Endothelial cell of umbilical vein (primary cell): ENCODE results near the gene TSC22D1. TPM values are rescaled to one million over a fixed set of nuclear protein-coding genes. Genes with fewer than 3 reads are reported as not detected.

Experiments
- BruUV-seq: library from RNA; stranded (reverse); fragments of 400-500 nt; replicated peaks from 2 replicates; lab custom pipeline; 2021; lab: Mats Ljungman, UMichigan
- CTCF ChIA-PET: fragments of 300-600, 350-600 bp; sonication (Branson Sonifier 250); formaldehyde crosslinking; loops from one replicate; lab custom pipeline; 2021; ENCODE audit warnings: antibody characterized with exemption, inconsistent platforms; lab: Charles Lee
- POLR2A ChIA-PET: fragments of 300-600, 350-600 bp; sonication (Branson Sonifier 250); formaldehyde crosslinking; loops from one replicate; lab custom pipeline; 2021; ENCODE audit warnings: antibody characterized with exemption, inconsistent platforms; lab: Charles Lee
- DNase-seq: peaks from one replicate; pipeline ENCODE4 v3.0.0-alpha.2; 2011; ENCODE audit warnings: low read depth, low spot score
- FAIRE-seq: peaks from 2 replicates; lab custom pipeline; 2011; peaks lifted over from hg19 to GRCh38; lab: Jason Lieb, UNC
- H2AFZ ChIP-seq: 2 replicates; pipeline ENCODE4 v1.6.0; 2012; ENCODE audit warnings: low read depth, low read length, control low read depth, inconsistent platforms
- H3K27ac ChIP-seq: 2 replicates; pipeline ENCODE4 v1.5.1; 2011; ENCODE audit warnings: low read depth, mild to moderate bottlenecking, control low read depth, low read length, moderate library complexity; ENCODE audit not compliant: insufficient read depth
- H3K27me3 ChIP-seq, 2 experiments: 2 replicates each; pipeline versions ENCODE4 v1.6.0 to v1.6.1; 2011; ENCODE audit warnings: low read length in 2 of 2, mixed read lengths in 1 of 2; ENCODE audit not compliant: control insufficient read depth in 2 of 2, insufficient read depth in 2 of 2
- H3K36me3 ChIP-seq, 2 experiments: 2 replicates in 1 of 2; 3 replicates in 1 of 2; pipeline ENCODE4 v1.5.1; 2011; ENCODE audit warnings: low read length in 2 of 2, mild to moderate bottlenecking in 1 of 2, moderate library complexity in 1 of 2; ENCODE audit not compliant: control insufficient read depth in 2 of 2, insufficient read depth in 2 of 2; ENCODE audit errors: extremely low read depth in 1 of 2
- H3K4me1 ChIP-seq: 3 replicates; pipeline ENCODE4 v1.5.1; 2011; ENCODE audit warnings: mild to moderate bottlenecking, low read length; ENCODE audit not compliant: control insufficient read depth, insufficient read depth; ENCODE audit errors: extremely low read depth
- H3K4me2 ChIP-seq: 2 replicates; pipeline ENCODE4 v1.6.1; 2011; ENCODE audit warnings: low read length, control low read depth, mixed read lengths; ENCODE audit not compliant: insufficient read depth
- H3K4me3 ChIP-seq, 3 experiments: fragments of 200-600 bp in 1 of 3; sonication (generic), shearing (Covaris generic) in 1 of 3; replicated peaks in 1 of 3; 2 replicates each; pipeline ENCODE4 v1.5.1; 2011 to 2016; ENCODE audit warnings: control low read depth in 3 of 3, low read length in 3 of 3, mild to moderate bottlenecking in 2 of 3, inconsistent platforms in 1 of 3, low read depth in 1 of 3, moderate library complexity in 1 of 3; ENCODE audit not compliant: insufficient read depth in 1 of 3
- H3K79me2 ChIP-seq: 2 replicates; pipeline ENCODE4 v1.6.0; 2012; ENCODE audit warnings: low read length, inconsistent platforms; ENCODE audit not compliant: control insufficient read depth, insufficient read depth
- H3K9ac ChIP-seq: replicated peaks from 2 replicates; pipeline ENCODE3; 2011; ENCODE audit warnings: low read length, control low read depth; ENCODE audit not compliant: insufficient read depth; ENCODE audit errors: extremely low read depth
- H3K9me1 ChIP-seq: replicated peaks from 3 replicates; pipeline ENCODE4 v1.6.0; 2011; ENCODE audit warnings: mild to moderate bottlenecking, low read length; ENCODE audit not compliant: control insufficient read depth, insufficient read depth; ENCODE audit errors: extremely low read depth
- H3K9me3 ChIP-seq: replicated peaks from 2 replicates; pipeline ENCODE4 v1.5.1; 2012; ENCODE audit warnings: low read length, inconsistent platforms; ENCODE audit not compliant: control insufficient read depth, insufficient read depth
- H4K20me1 ChIP-seq: replicated peaks from 2 replicates; pipeline ENCODE3; 2011; ENCODE audit warnings: mild to moderate bottlenecking, low read length; ENCODE audit not compliant: control insufficient read depth, insufficient read depth; ENCODE audit errors: extremely low read depth
- CTCF ChIP-seq, 2 donors: IDR thresholded peaks; 1 replicate in 1 of 2; 2 replicates in 1 of 2; pipeline ENCODE4 v1.5.1; 2011; ENCODE audit warnings: low read length in 2 of 2, mild to moderate bottlenecking in 2 of 2, moderate library complexity in 2 of 2, control low read depth in 1 of 2, inconsistent platforms in 1 of 2, low read depth in 1 of 2; ENCODE audit not compliant: insufficient read depth in 1 of 2; ENCODE audit errors: extremely low read depth in 1 of 2
- EZH2 ChIP-seq: IDR thresholded peaks from 2 replicates; pipeline ENCODE4 v1.6.1; 2012; ENCODE audit warnings: borderline replicate concordance, low read depth, mild to moderate bottlenecking, moderate library complexity, low read length, inconsistent platforms; ENCODE audit not compliant: severe bottlenecking
- FOS ChIP-seq: IDR thresholded peaks from 2 replicates; pipeline ENCODE4 v1.6.1; 2011; ENCODE audit warnings: mild to moderate bottlenecking, low read length, moderate library complexity, borderline replicate concordance; ENCODE audit not compliant: insufficient read depth
- GATA2 ChIP-seq: IDR thresholded peaks from 2 replicates; pipeline ENCODE4 v1.7.0; 2011; ENCODE audit warnings: low read depth, mild to moderate bottlenecking, moderate library complexity, mixed read lengths, low read length; ENCODE audit not compliant: insufficient read length, insufficient read depth
- JUN ChIP-seq: IDR thresholded peaks from 2 replicates; pipeline ENCODE4 v1.6.1; 2011; ENCODE audit warnings: borderline replicate concordance, low read depth; ENCODE audit not compliant: insufficient read length, insufficient read depth
- MAX ChIP-seq: IDR thresholded peaks from 2 replicates; pipeline ENCODE4 v1.6.1; 2011; ENCODE audit not compliant: insufficient read depth, insufficient read length
- MYC ChIP-seq: IDR thresholded peaks from one replicate; pipeline ENCODE4 v1.6.1; 2011; ENCODE audit warnings: mild to moderate bottlenecking, low read depth, low read length
- POLR2A ChIP-seq: IDR thresholded peaks from 2 replicates; pipeline ENCODE4 v1.6.1; 2012; ENCODE audit warnings: low read depth, mild to moderate bottlenecking, control low read depth, low read length
- POLR2AphosphoS5 ChIP-seq: IDR thresholded peaks from 2 replicates; pipeline ENCODE4 v1.6.1; 2012; ENCODE audit warnings: low read depth, mild to moderate bottlenecking, control low read depth, low read length, moderate library complexity; ENCODE audit not compliant: insufficient read depth
- dilution Hi-C: fragments of 300-500 bp; cut with MboI; formaldehyde crosslinking; loops from one replicate; pipeline ENCODE4 v1.15.0; 2019; ENCODE audit warnings: low sequenced_read_pairs; ENCODE audit not compliant: extremely low pct_ligation_motif_present
- intact Hi-C: fragments of 100-400 bp; cut with micrococcal nuclease; formaldehyde crosslinking; loops from one replicate; pipeline ENCODE4 v1.10.0; 2022
- polyA plus RNA-seq, 4 experiments: library from polyadenylated mRNA; depleted of rRNA in 3 of 4; stranded (reverse) in 3 of 4; unstranded in 1 of 4; fragments of >200 nt; gene quantifications; 2 replicates each; pipeline versions ENCODE4 v1.2.1 to v1.2.3, GENCODE V29; 2011 to 2012; ENCODE audit warnings: missing spikeins in 1 of 4
- total RNA-seq: library from RNA; stranded (reverse); gene quantifications from 2 replicates; pipeline ENCODE4 v1.2.3, GENCODE V29; 2021

Gene TSC22D1
- total and polyA plus RNA-seq, 2 donors (not counting 3 experiments of a cell fraction or from before 2014, with no cell fraction given): 47.7 to 51.8 TPM

DNA sequence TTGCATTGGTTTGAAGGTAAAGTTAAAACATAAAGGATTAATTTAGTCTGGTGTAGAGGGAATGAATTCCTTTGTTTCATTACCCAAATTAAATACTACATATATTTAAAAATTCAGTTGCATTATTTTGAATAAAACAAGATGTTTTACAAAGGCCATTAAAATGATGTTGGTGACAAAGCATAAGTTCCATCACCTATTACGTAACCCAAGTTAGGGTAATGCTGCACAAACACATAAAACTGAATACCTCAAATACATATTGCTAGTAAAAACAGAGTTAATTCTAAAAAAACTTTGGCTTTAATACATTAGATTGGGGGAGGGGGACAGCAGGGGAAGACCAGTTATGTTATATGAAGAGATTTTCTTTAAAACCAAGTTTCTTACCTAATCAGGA lies 122.2 kb downstream of the TSC22D1 start:
- intact Hi-C loops (no loop called here), dilution Hi-C loops (loop anchor here (25.0 kb wide), 1 partner anchor 542 kb away; no protein-coding TSS in a partner anchor)
- ChIA-PET CTCF (no interaction called here), POLR2A (no interaction called here)
- Histone ChIP-seq H3K4me2 (no peak overlapping the region), H2AFZ (no peak overlapping the region), H3K27ac (no peak overlapping the region), H3K36me3 (no peaks in the 10 kb centered on the region), H4K20me1 (no peaks in the 10 kb centered on the region), H3K9ac (no peak overlapping the region), H3K79me2 (no peaks in the 10 kb centered on the region), H3K9me1 (no peaks in the 10 kb centered on the region), H3K4me3 (no peak overlapping the region), H3K4me1 (no peaks in the 10 kb centered on the region), H3K9me3 (no peaks in the 10 kb centered on the region), H3K27me3 (no peaks in the 10 kb centered on the region)
- no peak for DNase-seq
- TF ChIP-seq POLR2AphosphoS5 (no peak), MYC (no peak), CTCF (IDR thresholded peaks at IDR 0.05; ENCODE audit: extremely low read depth in 1 of 2, insufficient read depth in 1 of 2, low read depth in 1 of 2, low read length in 2 of 2) (no peak), GATA2 (no peak), POLR2A (no peak), MAX (no peak), JUN (no peak), FOS (no peak), EZH2 (no peak)
- FAIRE-seq: no peak
- no TSS peak for BruUV-seq
